Measurements from ENCODE around the gene TGFA.

GRCh38 chr2:70499253-70499652 lies 54.4 kb downstream of the TGFA start:
- TF ChIP-seq POLR2A (IDR thresholded peaks at IDR 0.05) (no peak), CTCF (IDR thresholded peaks at IDR 0.05) (no peak), POLR2AphosphoS5 (IDR thresholded peaks at IDR 0.05) (no peak), EP300 (IDR thresholded peaks at IDR 0.05) (no peak)
